Stimulated activated CD4-positive, alpha-beta T cell treated with anti-CD3 and anti-CD28 coated beads, Interleukin-12 subunit alpha, Interleukin-12 subunit beta, amount 100 ng/mL, for 24 hours (primary cell): ENCODE results near the gene MFAP2.

Experiments used
- DNase-seq, 2 experiments: peaks; one replicate each; pipeline ENCODE4 v3.0.0-alpha.2; 2020; ENCODE audit warnings: low read depth in 2 of 2

Gene MFAP2

GRCh38 chr1:16981269-16981849 lies 939 bp upstream of the MFAP2 start:
- no peak for DNase-seq

GRCh38 chr1:16979475-16980327 lies 719 bp downstream of the MFAP2 start:
- no peak for DNase-seq

- no peak for DNase-seq
These were observed 1.6 kb downstream of the MFAP2 start for GRCh38 chr1:16978567-16979474.

GRCh38 chr1:16978139-16978538 lies 2.3 kb downstream of the MFAP2 start:
- no peak for DNase-seq

GRCh38 chr1:16977377-16977776 lies 3.0 kb downstream of the MFAP2 start:
- no peak for DNase-seq

- no peak for DNase-seq
These were observed 3.5 kb downstream of the MFAP2 start for GRCh38 chr1:16976966-16977365.

- no peak for DNase-seq
These were observed 4.6 kb downstream of the MFAP2 start for GRCh38 chr1:16975838-16976237.

GRCh38 chr1:16975211-16975610 lies 5.2 kb downstream of the MFAP2 start:
- DNase-seq = no peak

- no peak for DNase-seq
These were observed 7.2 kb downstream of the MFAP2 start for GRCh38 chr1:16973215-16973614.

- DNase-seq = no peak
These were observed 8.1 kb downstream of the MFAP2 start for GRCh38 chr1:16972189-16972895.

GRCh38 chr1:16971341-16972188 lies 8.9 kb downstream of the MFAP2 start:
- DNase-seq = no peak

- DNase-seq = no peak
These were observed 10.1 kb downstream of the MFAP2 start for GRCh38 chr1:16970132-16970910.

GRCh38 chr1:16969651-16970050 lies 10.8 kb downstream of the MFAP2 start:
- no peak for DNase-seq

GRCh38 chr1:16969057-16969611 lies 11.3 kb downstream of the MFAP2 start:
- no peak for DNase-seq

GRCh38 chr1:16968372-16968771 lies 12.0 kb downstream of the MFAP2 start:
- no peak for DNase-seq

GRCh38 chr1:16967962-16968361 lies 12.5 kb downstream of the MFAP2 start:
- DNase-seq = no peak

- DNase-seq = no peak
These were observed 13.3 kb downstream of the MFAP2 start for GRCh38 chr1:16967095-16967575.

- no peak for DNase-seq
These were observed 14.1 kb downstream of the MFAP2 start for GRCh38 chr1:16966282-16966681.

GRCh38 chr1:16965486-16966067 lies 14.8 kb downstream of the MFAP2 start:
- no peak for DNase-seq
